K562 (cell line): Measurements from ENCODE around the gene ANO8. TPM values are rescaled to one million over a fixed set of nuclear protein-coding genes. Genes with fewer than 3 reads are reported as not detected.

Experiments
- AFF1 ChIP-seq, 2 experiments: fragments of 450-650 bp; IDR thresholded peaks; 2 replicates each; pipeline ENCODE4 v1.6.1; 2018; ENCODE audit warnings: mild to moderate bottlenecking in 2 of 2, low read depth in 1 of 2; ENCODE audit not compliant: partially characterized antibody in 2 of 2
- CLOCK ChIP-seq: fragments of 250-450 bp; sonication (Bioruptor Pico); IDR thresholded peaks from 2 replicates; pipeline ENCODE4 v1.4.0; 2020; ENCODE audit warnings: mild to moderate bottlenecking, moderate library complexity, borderline replicate concordance
- KDM1A ChIP-seq, 2 experiments: fragments of 450-650 bp; IDR thresholded peaks; 2 replicates each; pipeline ENCODE4 v1.6.1; 2016; ENCODE audit warnings: mild to moderate bottlenecking in 2 of 2
- PCBP2 ChIP-seq: fragments of 200-400 bp; formaldehyde crosslinking; IDR thresholded peaks from 2 replicates; pipeline ENCODE4 v1.6.1; 2018; ENCODE audit warnings: low read length, low read depth, mild to moderate bottlenecking, moderate library complexity; ENCODE audit not compliant: poor library complexity, severe bottlenecking
- SOX6 ChIP-seq: fragments of 450-650 bp; IDR thresholded peaks from 2 replicates; pipeline ENCODE4 v1.6.1; 2014; ENCODE audit warnings: mild to moderate bottlenecking
- SRSF3 ChIP-seq: fragments of 200-400 bp; formaldehyde crosslinking; IDR thresholded peaks from 2 replicates; pipeline ENCODE4 v1.6.1; 2016; ENCODE audit warnings: mild to moderate bottlenecking, low read length, moderate library complexity; ENCODE audit not compliant: insufficient read depth
- ZKSCAN8 ChIP-seq: fragments of 200-800 bp; sonication (Bioruptor generic); IDR thresholded peaks from 2 replicates; pipeline ENCODE4 v1.6.1; 2016; ENCODE audit warnings: missing genetic modification characterization, missing compliant biosample characterization
- ZNF184 ChIP-seq: sonication (generic); formaldehyde crosslinking; IDR thresholded peaks from 2 replicates; pipeline ENCODE4 v1.5.0; 2020; ENCODE audit warnings: missing genetic modification reagents
- ZNF316 ChIP-seq: fragments of 450-650 bp; IDR thresholded peaks from 2 replicates; pipeline ENCODE4 v1.6.1; 2016
- ZNF436 ChIP-seq: fragments of 250-450, 450-650 bp; sonication (Bioruptor Pico); formaldehyde crosslinking; IDR thresholded peaks from 2 replicates; pipeline ENCODE4 v1.7.0; 2020; ENCODE audit warnings: mild to moderate bottlenecking
- ZNF609 ChIP-seq: sonication (generic); formaldehyde crosslinking; IDR thresholded peaks from 2 replicates; pipeline ENCODE4 v1.8.1; 2023; ENCODE audit warnings: missing genetic modification reagents, mild to moderate bottlenecking, borderline replicate concordance
- polyA plus RNA-seq, 8 experiments: library from polyadenylated mRNA; depleted of rRNA in 4 of 8; stranded (reverse) in 5 of 8; unstranded in 3 of 8; fragments of >200 nt; fragmentation: Nextera tagmentation in 2 of 8; fragmentation: Illumina TruSeq in 1 of 8; extraction: Ambion mirVana in 2 of 8; extraction: Trizol in 1 of 8; gene quantifications; 2 replicates each; pipeline versions ENCODE4 v1.2.1 to v1.2.3, GENCODE V29; 2011 to 2014; ENCODE audit warnings: inconsistent platforms in 1 of 8, missing spikeins in 1 of 8
- total RNA-seq, 7 experiments: library from RNA; depleted of rRNA in 6 of 7; stranded (reverse); fragments of >200 nt in 6 of 7; fragmentation: Illumina TruSeq in 2 of 7; extraction: Trizol in 2 of 7; gene quantifications; 2 replicates each; pipeline versions ENCODE4 v1.2.1 to v1.2.3, GENCODE V29; 2011 to 2021; ENCODE audit warnings: low replicate concordance in 1 of 7

The ANO8 gene
- total and polyA plus RNA-seq, 9 of the 15 experiments (the other 6 are each of a cell fraction or from before 2014, with no cell fraction given) = 0.07 to 7.6 (median 2.3) TPM; not detected in 1

GRCh38 chr19:17332677-17333581 is 1.7 kb downstream of the ANO8 start (continued):
- TF ChIP-seq ZNF609 (no peak), ZNF184 (CRISPR knock-in tag) (no peak), KDM1A (IDR thresholded peaks at IDR 0.05) (no peak), ZNF316 (no peak), ZNF436 (CRISPR knock-in tag) (no peak), SOX6 (no peak), SRSF3 (no peak), AFF1 (IDR thresholded peaks at IDR 0.05; ENCODE audit: low read depth in 1 of 2, partially characterized antibody in 2 of 2) (no peak), PCBP2 (no peak), ZKSCAN8 (CRISPR knock-in tag) (no peak), CLOCK (CRISPR knock-in tag) (no peak)
